Measurements from ENCODE around the gene SGIP1.

Gene SGIP1

DNA sequence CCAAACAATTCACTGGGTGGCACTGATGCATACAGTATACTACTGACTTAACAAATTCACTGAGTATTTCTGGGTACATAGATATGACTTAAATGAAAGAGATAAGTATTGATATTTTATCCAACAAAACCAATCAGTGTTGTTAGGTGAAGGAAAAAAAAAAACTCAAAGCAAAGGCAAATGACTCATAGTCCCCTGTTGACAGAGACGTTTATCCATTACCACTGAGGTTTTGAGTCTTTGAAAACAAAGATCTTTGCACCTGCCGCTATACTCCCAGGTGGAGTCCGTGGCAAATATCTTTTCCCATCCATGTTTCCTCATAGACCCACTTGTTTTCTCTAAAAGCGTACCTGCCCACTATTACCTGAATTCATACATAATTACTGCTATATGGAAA, 236.7 kb downstream of the SGIP1 start:
- Mint-ChIP-seq H3K4me3 (no peak overlapping the region), H3K4me1 (peaks cover 6% of the 10 kb centered on the region), H3K9me3 (no peaks in the 10 kb centered on the region), H3K36me3 (ENCODE audit: low read depth) (no peaks in the 10 kb centered on the region), H3K27ac (no peak overlapping the region), H3K27me3 (ENCODE audit: low read depth, poor library complexity) (no peaks in the 10 kb centered on the region)
- no peak for TF ChIP-seq CTCF (IDR thresholded peaks at IDR 0.05)
- DNase-seq, result no peak

GRCh38 chr1:66773227-66773626, 239.3 kb downstream of the SGIP1 start:
- Mint-ChIP-seq H3K27me3 (ENCODE audit: low read depth, poor library complexity) (no peaks in the 10 kb centered on the region), H3K4me1 (peaks cover 6% of the 10 kb centered on the region), H3K36me3 (ENCODE audit: low read depth) (no peaks in the 10 kb centered on the region), H3K27ac (no peak overlapping the region), H3K4me3 (no peak overlapping the region), H3K9me3 (no peaks in the 10 kb centered on the region)
- DNase-seq, result no peak
- TF ChIP-seq CTCF (IDR thresholded peaks at IDR 0.05), result no peak

GRCh38 chr1:66774438-66774837, 240.5 kb downstream of the SGIP1 start:
- H3K27me3 Mint-ChIP-seq (ENCODE audit: low read depth, poor library complexity), result peaks cover 4% of the 10 kb centered on the region
- H3K9me3 Mint-ChIP-seq, result peaks cover 3% of the 10 kb centered on the region
- DNase-seq, result peak; percentile 4
- H3K27ac Mint-ChIP-seq, result no peak overlapping the region
- no peak overlapping the region for H3K4me3 Mint-ChIP-seq
- H3K4me1 Mint-ChIP-seq, result peaks cover 6% of the 10 kb centered on the region
- TF ChIP-seq CTCF (IDR thresholded peaks at IDR 0.05), result no peak
- H3K36me3 Mint-ChIP-seq (ENCODE audit: low read depth), result peaks cover 3% of the 10 kb centered on the region

DNA sequence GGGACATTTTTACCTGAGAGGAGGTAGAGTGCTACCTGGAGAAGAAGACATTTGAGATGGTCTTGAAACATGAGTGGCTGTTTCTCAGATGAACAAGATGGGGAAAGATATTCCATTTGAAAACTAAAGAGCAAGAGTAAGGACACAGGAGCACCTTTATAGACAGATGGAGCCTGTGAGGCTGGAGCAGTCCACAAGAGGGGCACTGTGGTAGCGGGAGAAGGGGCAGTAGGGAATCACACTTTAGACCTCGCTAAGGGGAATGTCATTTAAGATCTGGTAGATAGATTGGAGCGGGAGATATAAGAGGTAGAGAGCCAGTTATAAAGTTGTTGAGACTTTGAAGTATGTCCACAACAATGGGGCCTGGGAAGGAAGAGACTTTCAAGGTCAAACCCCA, 241.7 kb downstream of the SGIP1 start:
- DNase-seq, result no peak
- no peak for TF ChIP-seq CTCF (IDR thresholded peaks at IDR 0.05)
- H3K36me3 Mint-ChIP-seq (ENCODE audit: low read depth), result peaks cover 10% of the 10 kb centered on the region
- H3K27ac Mint-ChIP-seq, result no peak overlapping the region
- no peak overlapping the region for H3K4me3 Mint-ChIP-seq
- peaks cover 6% of the 10 kb centered on the region for H3K4me1 Mint-ChIP-seq
- H3K9me3 Mint-ChIP-seq, result peaks cover 15% of the 10 kb centered on the region
- peaks cover 9% of the 10 kb centered on the region for H3K27me3 Mint-ChIP-seq (ENCODE audit: low read depth, poor library complexity)

- Mint-ChIP-seq H3K9me3 (peaks cover 35% of the 10 kb centered on the region), H3K36me3 (ENCODE audit: low read depth) (peaks cover 10% of the 10 kb centered on the region), H3K4me3 (no peak overlapping the region), H3K27ac (no peak overlapping the region), H3K4me1 (peaks cover 6% of the 10 kb centered on the region), H3K27me3 (ENCODE audit: low read depth, poor library complexity) (peaks cover 9% of the 10 kb centered on the region)
- TF ChIP-seq CTCF (IDR thresholded peaks at IDR 0.05), result no peak
- DNase-seq, result no peak
Measured at GRCh38 chr1:66777831-66778230, 243.9 kb downstream of the SGIP1 start.

DNA sequence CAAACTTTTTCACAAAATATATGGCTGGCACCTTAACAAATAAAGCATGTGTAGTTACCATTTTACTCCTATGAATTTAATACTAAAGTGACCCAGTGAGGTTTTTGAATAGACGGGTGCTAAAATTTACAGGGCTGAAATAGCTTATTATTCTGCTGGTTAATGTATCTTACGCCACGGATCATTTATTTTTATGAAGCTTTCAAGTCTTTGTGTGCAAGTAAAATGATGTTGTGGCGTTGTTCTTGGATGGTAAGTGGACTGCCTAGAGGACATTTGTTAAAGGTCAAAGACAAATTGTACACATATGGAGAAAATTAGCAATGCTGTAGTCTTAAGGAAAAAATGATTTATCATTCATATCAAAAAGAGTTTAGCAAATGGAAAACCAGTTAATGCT, 244.3 kb downstream of the SGIP1 start:
- Mint-ChIP-seq H3K27ac (no peak overlapping the region), H3K4me1 (peaks cover 6% of the 10 kb centered on the region), H3K27me3 (ENCODE audit: low read depth, poor library complexity) (peaks cover 9% of the 10 kb centered on the region), H3K36me3 (ENCODE audit: low read depth) (peaks cover 10% of the 10 kb centered on the region), H3K4me3 (no peak overlapping the region), H3K9me3 (peaks cover 38% of the 10 kb centered on the region)
- no peak for TF ChIP-seq CTCF (IDR thresholded peaks at IDR 0.05)
- DNase-seq, result no peak
